GM23338 (cell line): ENCODE data around the gene TMEM63B.

Experiments
- CREB1 ChIP-seq: fragments of 250-450 bp; sonication (Bioruptor Pico); IDR thresholded peaks from 2 replicates; pipeline ENCODE4 v1.5.0; 2020; ENCODE audit warnings: low read depth, mild to moderate bottlenecking, moderate library complexity
- EZH2phosphoT487 ChIP-seq: fragments of 200-600 bp; sonication (generic); IDR thresholded peaks from one replicate; pipeline ENCODE4 v1.8.1; 2018; ENCODE audit warnings: antibody characterized with exemption; ENCODE audit not compliant: unreplicated experiment
- TF ChIP-seq, protein P1 (sequence below), 2 experiments: fragments of 200-600 bp in 1 of 2; sonication (generic) in 1 of 2; conservative IDR thresholded peaks; 2 replicates each; pipeline versions ENCODE4 v1.5.1 to v1.6.1; 2016 to 2017; ENCODE audit warnings: antibody characterized with exemption in 2 of 2, low read depth in 2 of 2, mild to moderate bottlenecking in 2 of 2, moderate library complexity in 1 of 2
- TF ChIP-seq, protein P2 (sequence below): IDR thresholded peaks from one replicate; pipeline ENCODE4 v1.6.1; 2018; ENCODE audit warnings: antibody characterized with exemption; ENCODE audit not compliant: unreplicated experiment

DNA sequence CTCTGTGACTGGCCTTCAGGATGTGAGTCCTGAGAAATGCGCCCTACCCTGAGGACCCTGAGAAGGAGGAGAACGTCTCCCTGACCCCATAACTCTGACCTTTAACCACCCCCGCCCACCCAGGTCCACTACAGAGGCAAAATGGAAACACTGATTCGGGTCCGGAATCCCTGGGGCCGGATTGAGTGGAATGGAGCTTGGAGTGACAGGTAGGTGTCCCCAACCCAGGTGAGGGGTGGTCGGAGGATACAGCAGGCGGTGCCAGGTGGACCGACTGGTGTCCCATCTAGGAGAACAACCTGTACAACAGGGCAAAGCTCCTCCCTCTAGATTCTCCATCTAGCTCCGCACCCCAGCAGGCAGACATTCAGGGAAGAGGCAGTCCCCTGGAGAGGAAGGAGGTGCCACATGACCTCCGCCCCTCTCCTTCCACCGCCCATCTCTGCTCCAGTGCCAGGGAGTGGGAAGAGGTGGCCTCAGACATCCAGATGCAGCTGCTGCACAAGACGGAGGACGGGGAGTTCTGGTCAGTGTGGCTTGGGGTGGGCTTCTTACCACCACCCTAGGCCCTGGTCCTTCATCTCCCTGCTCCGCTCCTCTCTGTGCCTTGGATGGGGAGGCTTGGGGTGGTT, 48.9 kb downstream of the TMEM63B start:
- TF ChIP-seq, protein P1, sequence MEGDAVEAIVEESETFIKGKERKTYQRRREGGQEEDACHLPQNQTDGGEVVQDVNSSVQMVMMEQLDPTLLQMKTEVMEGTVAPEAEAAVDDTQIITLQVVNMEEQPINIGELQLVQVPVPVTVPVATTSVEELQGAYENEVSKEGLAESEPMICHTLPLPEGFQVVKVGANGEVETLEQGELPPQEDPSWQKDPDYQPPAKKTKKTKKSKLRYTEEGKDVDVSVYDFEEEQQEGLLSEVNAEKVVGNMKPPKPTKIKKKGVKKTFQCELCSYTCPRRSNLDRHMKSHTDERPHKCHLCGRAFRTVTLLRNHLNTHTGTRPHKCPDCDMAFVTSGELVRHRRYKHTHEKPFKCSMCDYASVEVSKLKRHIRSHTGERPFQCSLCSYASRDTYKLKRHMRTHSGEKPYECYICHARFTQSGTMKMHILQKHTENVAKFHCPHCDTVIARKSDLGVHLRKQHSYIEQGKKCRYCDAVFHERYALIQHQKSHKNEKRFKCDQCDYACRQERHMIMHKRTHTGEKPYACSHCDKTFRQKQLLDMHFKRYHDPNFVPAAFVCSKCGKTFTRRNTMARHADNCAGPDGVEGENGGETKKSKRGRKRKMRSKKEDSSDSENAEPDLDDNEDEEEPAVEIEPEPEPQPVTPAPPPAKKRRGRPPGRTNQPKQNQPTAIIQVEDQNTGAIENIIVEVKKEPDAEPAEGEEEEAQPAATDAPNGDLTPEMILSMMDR (conservative IDR thresholded peaks at IDR 0.05; ENCODE audit: low read depth in 2 of 2), result no peak
- TF ChIP-seq CREB1 (CRISPR knock-in tag), result no peak
- TF ChIP-seq, protein P2, sequence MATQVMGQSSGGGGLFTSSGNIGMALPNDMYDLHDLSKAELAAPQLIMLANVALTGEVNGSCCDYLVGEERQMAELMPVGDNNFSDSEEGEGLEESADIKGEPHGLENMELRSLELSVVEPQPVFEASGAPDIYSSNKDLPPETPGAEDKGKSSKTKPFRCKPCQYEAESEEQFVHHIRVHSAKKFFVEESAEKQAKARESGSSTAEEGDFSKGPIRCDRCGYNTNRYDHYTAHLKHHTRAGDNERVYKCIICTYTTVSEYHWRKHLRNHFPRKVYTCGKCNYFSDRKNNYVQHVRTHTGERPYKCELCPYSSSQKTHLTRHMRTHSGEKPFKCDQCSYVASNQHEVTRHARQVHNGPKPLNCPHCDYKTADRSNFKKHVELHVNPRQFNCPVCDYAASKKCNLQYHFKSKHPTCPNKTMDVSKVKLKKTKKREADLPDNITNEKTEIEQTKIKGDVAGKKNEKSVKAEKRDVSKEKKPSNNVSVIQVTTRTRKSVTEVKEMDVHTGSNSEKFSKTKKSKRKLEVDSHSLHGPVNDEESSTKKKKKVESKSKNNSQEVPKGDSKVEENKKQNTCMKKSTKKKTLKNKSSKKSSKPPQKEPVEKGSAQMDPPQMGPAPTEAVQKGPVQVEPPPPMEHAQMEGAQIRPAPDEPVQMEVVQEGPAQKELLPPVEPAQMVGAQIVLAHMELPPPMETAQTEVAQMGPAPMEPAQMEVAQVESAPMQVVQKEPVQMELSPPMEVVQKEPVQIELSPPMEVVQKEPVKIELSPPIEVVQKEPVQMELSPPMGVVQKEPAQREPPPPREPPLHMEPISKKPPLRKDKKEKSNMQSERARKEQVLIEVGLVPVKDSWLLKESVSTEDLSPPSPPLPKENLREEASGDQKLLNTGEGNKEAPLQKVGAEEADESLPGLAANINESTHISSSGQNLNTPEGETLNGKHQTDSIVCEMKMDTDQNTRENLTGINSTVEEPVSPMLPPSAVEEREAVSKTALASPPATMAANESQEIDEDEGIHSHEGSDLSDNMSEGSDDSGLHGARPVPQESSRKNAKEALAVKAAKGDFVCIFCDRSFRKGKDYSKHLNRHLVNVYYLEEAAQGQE, result no peak
- TF ChIP-seq EZH2phosphoT487, result no peak
